Measurements from ENCODE around the gene E2F2. TPM values are rescaled to one million over a fixed set of nuclear protein-coding genes. Genes with fewer than 3 reads are reported as not detected.
A peak's percentile ranks its signal among the peaks of the same experiment; 100 is the strongest.

E2F2 gene
- total and polyA plus RNA-seq, 2 of the 13 experiments (the other 11 are each of a cell fraction or from before 2014, with no cell fraction given): 0.65 to 6.6 TPM

DNA sequence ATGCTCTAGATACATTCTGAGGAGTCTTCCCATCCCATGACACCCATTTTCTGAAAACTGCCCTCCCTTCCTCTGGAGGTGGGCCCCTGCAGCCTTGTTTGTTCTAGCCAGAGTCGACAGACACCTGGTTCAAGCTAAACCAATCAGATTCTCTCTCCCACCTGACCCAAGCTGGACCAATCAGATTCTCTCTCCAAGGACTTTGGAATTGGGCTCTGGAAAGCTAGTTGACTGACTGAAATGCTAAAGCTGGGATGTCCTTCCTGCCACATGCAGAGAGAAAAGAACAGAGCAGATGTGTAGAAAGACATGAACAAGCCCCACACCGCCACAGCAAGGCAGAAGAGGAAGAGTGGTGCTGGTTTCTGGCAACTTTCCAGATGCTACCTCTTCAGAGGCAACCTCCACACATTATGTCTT, 71.7 kb downstream of the E2F2 start (continued):
- TF ChIP-seq RFX3 (CRISPR knock-in tag; IDR thresholded peaks at IDR 0.05) (no peak), NCOR1 (IDR thresholded peaks at IDR 0.05; ENCODE audit: borderline replicate concordance, low read length) (peak; percentile 49; the same call in 1 of the 2 replicates), MEIS1 (CRISPR knock-in tag; IDR thresholded peaks at IDR 0.05; ENCODE audit: borderline replicate concordance) (0 out of 2 replicates have a peak, but pooled peaks have one; percentile 55), KDM1A (CRISPR knock-in tag; IDR thresholded peaks at IDR 0.05) (no peak), HNF4G (IDR thresholded peaks at IDR 0.05; ENCODE audit: borderline replicate concordance, low read depth, low read length) (peak; percentile 40; the same call in 1 of the 2 replicates), HNF4G (CRISPR knock-in tag; IDR thresholded peaks at IDR 0.05; ENCODE audit: borderline replicate concordance, low read depth) (no peak), ZNF230 (CRISPR knock-in tag; IDR thresholded peaks at IDR 0.05) (no peak), ZNF30 (CRISPR knock-in tag; IDR thresholded peaks at IDR 0.05) (no peak), SYNCRIP (IDR thresholded peaks at IDR 0.05; ENCODE audit: insufficient read depth, low read depth, low read length) (no peak), RELA (CRISPR knock-in tag; IDR thresholded peaks at IDR 0.05) (no peak), MXI1 (IDR thresholded peaks at IDR 0.05; ENCODE audit: borderline replicate concordance, low read depth, low read length) (no peak; the same call in 2 of the 3 replicates), MZF1 (CRISPR knock-in tag; IDR thresholded peaks at IDR 0.05; ENCODE audit: borderline replicate concordance) (no peak), SMC3 (IDR thresholded peaks at IDR 0.05; ENCODE audit: low read length) (no peak)
- TF ChIP-seq, protein P1, sequence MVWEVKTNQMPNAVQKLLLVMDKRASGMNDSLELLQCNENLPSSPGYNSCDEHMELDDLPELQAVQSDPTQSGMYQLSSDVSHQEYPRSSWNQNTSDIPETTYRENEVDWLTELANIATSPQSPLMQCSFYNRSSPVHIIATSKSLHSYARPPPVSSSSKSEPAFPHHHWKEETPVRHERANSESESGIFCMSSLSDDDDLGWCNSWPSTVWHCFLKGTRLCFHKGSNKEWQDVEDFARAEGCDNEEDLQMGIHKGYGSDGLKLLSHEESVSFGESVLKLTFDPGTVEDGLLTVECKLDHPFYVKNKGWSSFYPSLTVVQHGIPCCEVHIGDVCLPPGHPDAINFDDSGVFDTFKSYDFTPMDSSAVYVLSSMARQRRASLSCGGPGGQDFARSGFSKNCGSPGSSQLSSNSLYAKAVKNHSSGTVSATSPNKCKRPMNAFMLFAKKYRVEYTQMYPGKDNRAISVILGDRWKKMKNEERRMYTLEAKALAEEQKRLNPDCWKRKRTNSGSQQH (CRISPR knock-in tag; IDR thresholded peaks at IDR 0.05; ENCODE audit: low read depth): peak; percentile 70; the same call in 1 of the 2 replicates
- TF ChIP-seq, protein P2, sequence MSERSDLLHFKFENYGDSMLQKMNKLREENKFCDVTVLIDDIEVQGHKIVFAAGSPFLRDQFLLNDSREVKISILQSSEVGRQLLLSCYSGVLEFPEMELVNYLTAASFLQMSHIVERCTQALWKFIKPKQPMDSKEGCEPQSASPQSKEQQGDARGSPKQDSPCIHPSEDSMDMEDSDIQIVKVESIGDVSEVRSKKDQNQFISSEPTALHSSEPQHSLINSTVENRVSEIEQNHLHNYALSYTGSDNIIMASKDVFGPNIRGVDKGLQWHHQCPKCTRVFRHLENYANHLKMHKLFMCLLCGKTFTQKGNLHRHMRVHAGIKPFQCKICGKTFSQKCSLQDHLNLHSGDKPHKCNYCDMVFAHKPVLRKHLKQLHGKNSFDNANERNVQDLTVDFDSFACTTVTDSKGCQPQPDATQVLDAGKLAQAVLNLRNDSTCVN (CRISPR knock-in tag; IDR thresholded peaks at IDR 0.05; ENCODE audit: borderline replicate concordance): 0 out of 2 replicates have a peak, but pooled peaks have one; percentile 22
- TF ChIP-seq, protein P3, sequence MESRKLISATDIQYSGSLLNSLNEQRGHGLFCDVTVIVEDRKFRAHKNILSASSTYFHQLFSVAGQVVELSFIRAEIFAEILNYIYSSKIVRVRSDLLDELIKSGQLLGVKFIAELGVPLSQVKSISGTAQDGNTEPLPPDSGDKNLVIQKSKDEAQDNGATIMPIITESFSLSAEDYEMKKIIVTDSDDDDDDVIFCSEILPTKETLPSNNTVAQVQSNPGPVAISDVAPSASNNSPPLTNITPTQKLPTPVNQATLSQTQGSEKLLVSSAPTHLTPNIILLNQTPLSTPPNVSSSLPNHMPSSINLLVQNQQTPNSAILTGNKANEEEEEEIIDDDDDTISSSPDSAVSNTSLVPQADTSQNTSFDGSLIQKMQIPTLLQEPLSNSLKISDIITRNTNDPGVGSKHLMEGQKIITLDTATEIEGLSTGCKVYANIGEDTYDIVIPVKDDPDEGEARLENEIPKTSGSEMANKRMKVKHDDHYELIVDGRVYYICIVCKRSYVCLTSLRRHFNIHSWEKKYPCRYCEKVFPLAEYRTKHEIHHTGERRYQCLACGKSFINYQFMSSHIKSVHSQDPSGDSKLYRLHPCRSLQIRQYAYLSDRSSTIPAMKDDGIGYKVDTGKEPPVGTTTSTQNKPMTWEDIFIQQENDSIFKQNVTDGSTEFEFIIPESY (CRISPR knock-in tag; IDR thresholded peaks at IDR 0.05): peak; percentile 69; the same call in 1 of the 2 replicates
- TF ChIP-seq, protein P4, sequence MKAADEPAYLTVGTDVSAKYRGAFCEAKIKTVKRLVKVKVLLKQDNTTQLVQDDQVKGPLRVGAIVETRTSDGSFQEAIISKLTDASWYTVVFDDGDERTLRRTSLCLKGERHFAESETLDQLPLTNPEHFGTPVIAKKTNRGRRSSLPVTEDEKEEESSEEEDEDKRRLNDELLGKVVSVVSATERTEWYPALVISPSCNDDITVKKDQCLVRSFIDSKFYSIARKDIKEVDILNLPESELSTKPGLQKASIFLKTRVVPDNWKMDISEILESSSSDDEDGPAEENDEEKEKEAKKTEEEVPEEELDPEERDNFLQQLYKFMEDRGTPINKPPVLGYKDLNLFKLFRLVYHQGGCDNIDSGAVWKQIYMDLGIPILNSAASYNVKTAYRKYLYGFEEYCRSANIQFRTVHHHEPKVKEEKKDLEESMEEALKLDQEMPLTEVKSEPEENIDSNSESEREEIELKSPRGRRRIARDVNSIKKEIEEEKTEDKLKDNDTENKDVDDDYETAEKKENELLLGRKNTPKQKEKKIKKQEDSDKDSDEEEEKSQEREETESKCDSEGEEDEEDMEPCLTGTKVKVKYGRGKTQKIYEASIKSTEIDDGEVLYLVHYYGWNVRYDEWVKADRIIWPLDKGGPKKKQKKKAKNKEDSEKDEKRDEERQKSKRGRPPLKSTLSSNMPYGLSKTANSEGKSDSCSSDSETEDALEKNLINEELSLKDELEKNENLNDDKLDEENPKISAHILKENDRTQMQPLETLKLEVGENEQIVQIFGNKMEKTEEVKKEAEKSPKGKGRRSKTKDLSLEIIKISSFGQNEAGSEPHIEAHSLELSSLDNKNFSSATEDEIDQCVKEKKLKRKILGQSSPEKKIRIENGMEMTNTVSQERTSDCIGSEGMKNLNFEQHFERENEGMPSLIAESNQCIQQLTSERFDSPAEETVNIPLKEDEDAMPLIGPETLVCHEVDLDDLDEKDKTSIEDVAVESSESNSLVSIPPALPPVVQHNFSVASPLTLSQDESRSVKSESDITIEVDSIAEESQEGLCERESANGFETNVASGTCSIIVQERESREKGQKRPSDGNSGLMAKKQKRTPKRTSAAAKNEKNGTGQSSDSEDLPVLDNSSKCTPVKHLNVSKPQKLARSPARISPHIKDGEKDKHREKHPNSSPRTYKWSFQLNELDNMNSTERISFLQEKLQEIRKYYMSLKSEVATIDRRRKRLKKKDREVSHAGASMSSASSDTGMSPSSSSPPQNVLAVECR (CRISPR knock-in tag; IDR thresholded peaks at IDR 0.05; ENCODE audit: borderline replicate concordance): 0 out of 2 replicates have a peak, but pooled peaks have one; percentile 28

Measured in HepG2 (cell line).